ENCODE data around the gene APOBEC3G.

Gene APOBEC3G

GRCh38 chr22:39110631-39111561, 33.8 kb downstream of the APOBEC3G start:
- Histone ChIP-seq H3K36me3 (replicated peaks in 1 of 2; ENCODE audit: control insufficient read depth in 2 of 2, insufficient read depth in 2 of 2, low read length in 2 of 2) (no peaks in the 10 kb centered on the region), H3K9me3 (replicated peaks in 1 of 2; ENCODE audit: control insufficient read depth in 2 of 2, insufficient read depth in 1 of 2, low read depth in 1 of 2, low read length in 2 of 2) (no peaks in the 10 kb centered on the region), H3K27ac (replicated peaks; ENCODE audit: low read length) (peak overlapping the region; percentile 29), H3K18ac (ENCODE audit: low read length) (peak overlapping the region; percentile 81), H3K4me3 (ENCODE audit: low read length in 2 of 2) (no peak overlapping the region), H2AK5ac (ENCODE audit: low read depth, low read length) (no peak overlapping the region), H4K8ac (ENCODE audit: low read depth, low read length) (no peak overlapping the region), H3K14ac (ENCODE audit: low read length) (no peak overlapping the region), H2BK15ac (ENCODE audit: low read length) (no peak overlapping the region), H4K91ac (ENCODE audit: low read depth, low read length, poor library complexity) (no peak overlapping the region), H2AFZ (ENCODE audit: low read length) (peak overlapping the region; percentile 77), H3K4me2 (ENCODE audit: insufficient read depth, low read length, poor library complexity, severe bottlenecking) (no peak overlapping the region), H2BK120ac (ENCODE audit: low read depth, low read length) (no peak overlapping the region), H3K9ac (ENCODE audit: low read depth, low read length, poor library complexity) (no peak overlapping the region), H3K79me1 (ENCODE audit: low read depth, low read length) (no peaks in the 10 kb centered on the region), H2BK5ac (ENCODE audit: low read length) (no peak overlapping the region), H3K27me3 (ENCODE audit: control insufficient read depth in 3 of 3, insufficient read depth in 3 of 3, low read depth in 1 of 3, low read length in 3 of 3) (peaks cover 0 to 26% (median 0%) of the 10 kb centered on the region in 3 experiments), H3K4ac (ENCODE audit: low read length) (no peak overlapping the region), H3K4me1 (ENCODE audit: control insufficient read depth in 2 of 2, insufficient read depth in 1 of 2, low read depth in 1 of 2, low read length in 2 of 2) (peaks cover 9 to 13% of the 10 kb centered on the region in 2 donors), H3K23ac (ENCODE audit: low read depth, low read length, poor library complexity) (no peak overlapping the region), H2BK12ac (ENCODE audit: low read length) (no peak overlapping the region)
- no peak for DNase-seq (ENCODE audit: low spot score)
- no CpG with 5 or more reads among the region's 15 CpGs for WGBS, 2 donors (ENCODE audit: extremely low coverage in 2 of 2, insufficient read length in 2 of 2, insufficient replicate concordance in 1 of 2)

GRCh38 chr22:39114112-39114511, 37.0 kb downstream of the APOBEC3G start:
- H3K18ac ChIP-seq (ENCODE audit: low read length): no peak overlapping the region
- H3K4me3 ChIP-seq (ENCODE audit: low read length in 2 of 2): no peak overlapping the region
- no peak overlapping the region for H2BK12ac ChIP-seq (ENCODE audit: low read length)
- H3K4ac ChIP-seq (ENCODE audit: low read length): no peak overlapping the region
- H4K8ac ChIP-seq (ENCODE audit: low read depth, low read length): no peak overlapping the region
- H3K9ac ChIP-seq (ENCODE audit: low read depth, low read length, poor library complexity): no peak overlapping the region
- H2AK5ac ChIP-seq (ENCODE audit: low read depth, low read length): no peak overlapping the region
- H2BK15ac ChIP-seq (ENCODE audit: low read length): no peak overlapping the region
- H3K36me3 ChIP-seq (replicated peaks in 1 of 2; ENCODE audit: control insufficient read depth in 2 of 2, insufficient read depth in 2 of 2, low read length in 2 of 2): no peaks in the 10 kb centered on the region
- H2BK120ac ChIP-seq (ENCODE audit: low read depth, low read length): no peak overlapping the region
- no peaks in the 10 kb centered on the region for H3K79me1 ChIP-seq (ENCODE audit: low read depth, low read length)
- peaks cover 0 to 44% (median 0%) of the 10 kb centered on the region in 3 experiments for H3K27me3 ChIP-seq (ENCODE audit: control insufficient read depth in 3 of 3, insufficient read depth in 3 of 3, low read depth in 1 of 3, low read length in 3 of 3)
- no peak overlapping the region for H3K27ac ChIP-seq (replicated peaks; ENCODE audit: low read length)
- H3K23ac ChIP-seq (ENCODE audit: low read depth, low read length, poor library complexity): no peak overlapping the region
- no CpG with 5 or more reads among the region's 6 CpGs for WGBS, 2 donors (ENCODE audit: extremely low coverage in 2 of 2, insufficient read length in 2 of 2, insufficient replicate concordance in 1 of 2)
- DNase-seq (ENCODE audit: low spot score): no peak
- no peak overlapping the region for H3K4me2 ChIP-seq (ENCODE audit: insufficient read depth, low read length, poor library complexity, severe bottlenecking)
- no peak overlapping the region for H2AFZ ChIP-seq (ENCODE audit: low read length)
- no peak overlapping the region for H3K14ac ChIP-seq (ENCODE audit: low read length)
- no peak overlapping the region for H4K91ac ChIP-seq (ENCODE audit: low read depth, low read length, poor library complexity)
- H2BK5ac ChIP-seq (ENCODE audit: low read length): no peak overlapping the region
- peaks cover 9 to 13% of the 10 kb centered on the region in 2 donors for H3K4me1 ChIP-seq (ENCODE audit: control insufficient read depth in 2 of 2, insufficient read depth in 1 of 2, low read depth in 1 of 2, low read length in 2 of 2)
- H3K9me3 ChIP-seq (replicated peaks in 1 of 2; ENCODE audit: control insufficient read depth in 2 of 2, insufficient read depth in 1 of 2, low read depth in 1 of 2, low read length in 2 of 2): no peaks in the 10 kb centered on the region

GRCh38 chr22:39115570-39115969, 38.5 kb downstream of the APOBEC3G start:
- no peak overlapping the region for H3K14ac ChIP-seq (ENCODE audit: low read length)
- H3K79me1 ChIP-seq (ENCODE audit: low read depth, low read length): no peaks in the 10 kb centered on the region
- no peak for DNase-seq (ENCODE audit: low spot score)
- no peaks in the 10 kb centered on the region for H3K36me3 ChIP-seq (replicated peaks in 1 of 2; ENCODE audit: control insufficient read depth in 2 of 2, insufficient read depth in 2 of 2, low read length in 2 of 2)
- H2BK12ac ChIP-seq (ENCODE audit: low read length): no peak overlapping the region
- H3K23ac ChIP-seq (ENCODE audit: low read depth, low read length, poor library complexity): no peak overlapping the region
- H3K27me3 ChIP-seq (ENCODE audit: control insufficient read depth in 3 of 3, insufficient read depth in 3 of 3, low read depth in 1 of 3, low read length in 3 of 3): peaks cover 0 to 44% (median 0%) of the 10 kb centered on the region in 3 experiments
- no peak overlapping the region for H2AK5ac ChIP-seq (ENCODE audit: low read depth, low read length)
- H3K4ac ChIP-seq (ENCODE audit: low read length): no peak overlapping the region
- no peak overlapping the region for H3K27ac ChIP-seq (replicated peaks; ENCODE audit: low read length)
- no peak overlapping the region for H2BK5ac ChIP-seq (ENCODE audit: low read length)
- no peak overlapping the region for H2AFZ ChIP-seq (ENCODE audit: low read length)
- no peak overlapping the region for H3K9ac ChIP-seq (ENCODE audit: low read depth, low read length, poor library complexity)
- H2BK15ac ChIP-seq (ENCODE audit: low read length): no peak overlapping the region
- H3K4me3 ChIP-seq (ENCODE audit: low read length in 2 of 2): no peak overlapping the region
- no CpG with 5 or more reads among the region's 2 CpGs for WGBS, 2 donors (ENCODE audit: extremely low coverage in 2 of 2, insufficient read length in 2 of 2, insufficient replicate concordance in 1 of 2)
- no peaks in the 10 kb centered on the region for H3K9me3 ChIP-seq (replicated peaks in 1 of 2; ENCODE audit: control insufficient read depth in 2 of 2, insufficient read depth in 1 of 2, low read depth in 1 of 2, low read length in 2 of 2)
- H4K8ac ChIP-seq (ENCODE audit: low read depth, low read length): no peak overlapping the region
- H4K91ac ChIP-seq (ENCODE audit: low read depth, low read length, poor library complexity): no peak overlapping the region
- H3K4me1 ChIP-seq (ENCODE audit: control insufficient read depth in 2 of 2, insufficient read depth in 1 of 2, low read depth in 1 of 2, low read length in 2 of 2): peaks cover 9 to 13% of the 10 kb centered on the region in 2 donors
- no peak overlapping the region for H3K18ac ChIP-seq (ENCODE audit: low read length)
- H3K4me2 ChIP-seq (ENCODE audit: insufficient read depth, low read length, poor library complexity, severe bottlenecking): no peak overlapping the region
- H2BK120ac ChIP-seq (ENCODE audit: low read depth, low read length): no peak overlapping the region

GRCh38 chr22:39115977-39116621, 39.0 kb downstream of the APOBEC3G start:
- H2BK12ac ChIP-seq (ENCODE audit: low read length): no peak overlapping the region
- no peak overlapping the region for H2BK5ac ChIP-seq (ENCODE audit: low read length)
- no peak overlapping the region for H2AFZ ChIP-seq (ENCODE audit: low read length)
- H3K27ac ChIP-seq (replicated peaks; ENCODE audit: low read length): no peak overlapping the region
- H3K23ac ChIP-seq (ENCODE audit: low read depth, low read length, poor library complexity): no peak overlapping the region
- no CpG with 5 or more reads among the region's 9 CpGs for WGBS, 2 donors (ENCODE audit: extremely low coverage in 2 of 2, insufficient read length in 2 of 2, insufficient replicate concordance in 1 of 2)
- H3K27me3 ChIP-seq (ENCODE audit: control insufficient read depth in 3 of 3, insufficient read depth in 3 of 3, low read depth in 1 of 3, low read length in 3 of 3): peaks cover 0 to 44% (median 0%) of the 10 kb centered on the region in 3 experiments
- no peaks in the 10 kb centered on the region for H3K36me3 ChIP-seq (replicated peaks in 1 of 2; ENCODE audit: control insufficient read depth in 2 of 2, insufficient read depth in 2 of 2, low read length in 2 of 2)
- H2BK15ac ChIP-seq (ENCODE audit: low read length): no peak overlapping the region
- no peaks in the 10 kb centered on the region for H3K9me3 ChIP-seq (replicated peaks in 1 of 2; ENCODE audit: control insufficient read depth in 2 of 2, insufficient read depth in 1 of 2, low read depth in 1 of 2, low read length in 2 of 2)
- DNase-seq (ENCODE audit: low spot score): no peak
- no peak overlapping the region for H4K8ac ChIP-seq (ENCODE audit: low read depth, low read length)
- H3K4me2 ChIP-seq (ENCODE audit: insufficient read depth, low read length, poor library complexity, severe bottlenecking): no peak overlapping the region
- H4K91ac ChIP-seq (ENCODE audit: low read depth, low read length, poor library complexity): no peak overlapping the region
- H2BK120ac ChIP-seq (ENCODE audit: low read depth, low read length): no peak overlapping the region
- no peak overlapping the region for H3K9ac ChIP-seq (ENCODE audit: low read depth, low read length, poor library complexity)
- H3K18ac ChIP-seq (ENCODE audit: low read length): no peak overlapping the region
- H3K79me1 ChIP-seq (ENCODE audit: low read depth, low read length): no peaks in the 10 kb centered on the region
- H3K4me1 ChIP-seq (ENCODE audit: control insufficient read depth in 2 of 2, insufficient read depth in 1 of 2, low read depth in 1 of 2, low read length in 2 of 2): peaks cover 5 to 8% of the 10 kb centered on the region in 2 donors
- H2AK5ac ChIP-seq (ENCODE audit: low read depth, low read length): no peak overlapping the region
- H3K4ac ChIP-seq (ENCODE audit: low read length): no peak overlapping the region
- no peak overlapping the region for H3K4me3 ChIP-seq (ENCODE audit: low read length in 2 of 2)
- no peak overlapping the region for H3K14ac ChIP-seq (ENCODE audit: low read length)
